ENCODE results near the gene CLASP1. TPM values are rescaled to one million over a fixed set of nuclear protein-coding genes. Genes with fewer than 3 reads are reported as not detected.
"Not testable (repeated sequence)": the region's sequence is repeated elsewhere in the genome, so short reads cannot be mapped to it uniquely, and the experiment has no call there.

CLASP1 gene
- total RNA-seq, 2 donors from 2014 or later: 87.0 to 88.3 TPM

GRCh38 chr2:121298476-121298875, 350.8 kb downstream of the CLASP1 start:
- no peaks in the 10 kb centered on the region for H3K9me3 ChIP-seq (ENCODE audit: control insufficient read depth, low read length)
- TF ChIP-seq CTCF (conservative IDR thresholded peaks at IDR 0.05): no peak
- H3K4me3 ChIP-seq (ENCODE audit: low read length): no peak overlapping the region
- no peaks in the 10 kb centered on the region for H3K4me1 ChIP-seq (ENCODE audit: control insufficient read depth, insufficient read depth, low read length)
- H3K36me3 ChIP-seq (ENCODE audit: control insufficient read depth, insufficient read depth, low read length): no peaks in the 10 kb centered on the region
- Mint-ChIP-seq H3K4me1 (no peaks in the 10 kb centered on the region), H3K36me3 (ENCODE audit: low read depth) (no peaks in the 10 kb centered on the region), H3K27me3 (ENCODE audit: insufficient read depth) (peaks cover 8% of the 10 kb centered on the region), H3K27ac (no peak overlapping the region), H3K4me3 (no peak overlapping the region), H3K9me3 (no peaks in the 10 kb centered on the region)
- H3K27ac ChIP-seq (ENCODE audit: low read depth, low read length): no peak overlapping the region
- DNase-seq: no peak
- no peak overlapping the region for H3K9ac ChIP-seq (ENCODE audit: extremely low read depth, low read length, poor library complexity, severe bottlenecking)
- H3K27me3 ChIP-seq (ENCODE audit: control insufficient read depth, insufficient read depth, low read length, poor library complexity, severe bottlenecking): no peaks in the 10 kb centered on the region
- 94% methylated on average over 11 to 12 of the region's 12 CpGs for WGBS, 2 experiments (ENCODE audit: insufficient coverage in 1 of 2, insufficient read length in 1 of 2)

- not testable (repeated sequence) for DNase-seq; H3K4me1 Mint-ChIP-seq; H3K4me1 ChIP-seq (ENCODE audit: control insufficient read depth, insufficient read depth, low read length); H3K36me3 ChIP-seq (ENCODE audit: control insufficient read depth, insufficient read depth, low read length); H3K27me3 ChIP-seq (ENCODE audit: control insufficient read depth, insufficient read depth, low read length, poor library complexity, severe bottlenecking); H3K36me3 Mint-ChIP-seq (ENCODE audit: low read depth); H3K9me3 ChIP-seq (ENCODE audit: control insufficient read depth, low read length); H3K27me3 Mint-ChIP-seq (ENCODE audit: insufficient read depth); H3K4me3 ChIP-seq (ENCODE audit: low read length); H3K27ac Mint-ChIP-seq; H3K4me3 Mint-ChIP-seq; H3K9me3 Mint-ChIP-seq; H3K9ac ChIP-seq (ENCODE audit: extremely low read depth, low read length, poor library complexity, severe bottlenecking); H3K27ac ChIP-seq (ENCODE audit: low read depth, low read length)
- WGBS, 2 experiments (ENCODE audit: insufficient coverage in 1 of 2, insufficient read length in 1 of 2): 86 to 87% methylated on average over 4 to 5 of the region's 5 CpGs
These were observed 351.4 kb downstream of the CLASP1 start for GRCh38 chr2:121297866-121298265.

GRCh38 chr2:121297217-121297830, 351.9 kb downstream of the CLASP1 start:
- Histone ChIP-seq H3K9ac (ENCODE audit: extremely low read depth, low read length, poor library complexity, severe bottlenecking) (no peak overlapping the region), H3K4me1 (ENCODE audit: control insufficient read depth, insufficient read depth, low read length) (no peaks in the 10 kb centered on the region), H3K9me3 (ENCODE audit: control insufficient read depth, low read length) (no peaks in the 10 kb centered on the region), H3K27me3 (ENCODE audit: control insufficient read depth, insufficient read depth, low read length, poor library complexity, severe bottlenecking) (no peaks in the 10 kb centered on the region), H3K36me3 (ENCODE audit: control insufficient read depth, insufficient read depth, low read length) (no peaks in the 10 kb centered on the region), H3K27ac (ENCODE audit: low read depth, low read length) (no peak overlapping the region), H3K4me3 (ENCODE audit: low read length) (no peak overlapping the region)
- no peaks in the 10 kb centered on the region for H3K36me3 Mint-ChIP-seq (ENCODE audit: low read depth)
- H3K27me3 Mint-ChIP-seq (ENCODE audit: insufficient read depth): peaks cover 9% of the 10 kb centered on the region
- no peak overlapping the region for H3K4me3 Mint-ChIP-seq
- 56 to 60% methylated on average over 9 of the region's 9 CpGs for WGBS, 2 experiments (ENCODE audit: insufficient coverage in 1 of 2, insufficient read length in 1 of 2)
- H3K9me3 Mint-ChIP-seq: no peaks in the 10 kb centered on the region
- no peaks in the 10 kb centered on the region for H3K4me1 Mint-ChIP-seq
- peak; percentile 85 for TF ChIP-seq CTCF (conservative IDR thresholded peaks at IDR 0.05)
- DNase-seq: peak; percentile 82
- H3K27ac Mint-ChIP-seq: no peak overlapping the region
